Left renal cortex interstitium (tissue), 4 donors: Measurements from ENCODE around the gene COPE. TPM values are rescaled to one million over a fixed set of nuclear protein-coding genes. Genes with fewer than 3 reads are reported as not detected.
"Not testable (repeated sequence)": the region's sequence is repeated elsewhere in the genome, so short reads cannot be mapped to it uniquely, and the experiment has no call there.

ENCODE experiments used
- DNase-seq, 4 donors: peaks; one replicate each; pipeline ENCODE4 v3.0.0-alpha.2; 2013; ENCODE audit warnings: low read depth in 4 of 4, low spot score in 2 of 4, missing footprints in 1 of 4
- polyA plus RNA-seq, 4 donors: library from polyadenylated mRNA; unstranded; fragments of 120-200 nt; gene quantifications; one replicate each; pipeline ENCODE4 v1.2.1, GENCODE V29; 2013; ENCODE audit not compliant: insufficient read length in 4 of 4

COPE gene
- polyA plus RNA-seq, 4 donors: 97.5 to 153 (median 119) TPM

- DNase-seq: no peak
Observed at GRCh38 chr19:18910801-18911436, 8.3 kb downstream of the COPE start.

- no peak for DNase-seq
Observed at GRCh38 chr19:18910010-18910409, 9.2 kb downstream of the COPE start.

- no peak for DNase-seq
Observed at GRCh38 chr19:18908917-18909619, 10.1 kb downstream of the COPE start.

GRCh38 chr19:18906605-18907519 lies 12.3 kb downstream of the COPE start:
- no peak for DNase-seq

GRCh38 chr19:18905513-18906236 lies 13.5 kb downstream of the COPE start:
- DNase-seq: peak in 1 of 4 donors; percentile 38

- no peak for DNase-seq
Observed at GRCh38 chr19:18905058-18905456, 14.1 kb downstream of the COPE start.

GRCh38 chr19:18904334-18905057 lies 14.7 kb downstream of the COPE start:
- no peak for DNase-seq

- DNase-seq: no peak
Observed at GRCh38 chr19:18903156-18904037, 15.8 kb downstream of the COPE start.

- DNase-seq: not testable (repeated sequence)
Observed at GRCh38 chr19:18902519-18902918, 16.7 kb downstream of the COPE start.

GRCh38 chr19:18901491-18901890 lies 17.7 kb downstream of the COPE start:
- DNase-seq: no peak

GRCh38 chr19:18900700-18901481 lies 18.3 kb downstream of the COPE start:
- DNase-seq: no peak

- no peak for DNase-seq
Observed at GRCh38 chr19:18899624-18900560, 19.3 kb downstream of the COPE start.

- no peak for DNase-seq
Observed at GRCh38 chr19:18898607-18899408, 20.4 kb downstream of the COPE start.

GRCh38 chr19:18898081-18898606 lies 21.0 kb downstream of the COPE start:
- DNase-seq: no peak

- DNase-seq: no peak
Observed at GRCh38 chr19:18897094-18898029, 21.8 kb downstream of the COPE start.
